ENCODE results near the gene SNX10.

Gene SNX10

GRCh38 chr7:26361637-26362036 lies 70.0 kb downstream of the SNX10 start:
- no peak overlapping the region for H3K4me2 ChIP-seq (ENCODE audit: insufficient read depth, low read length, poor library complexity, severe bottlenecking)
- H4K8ac ChIP-seq (ENCODE audit: low read depth, low read length), result no peak overlapping the region
- no peak overlapping the region for H2BK12ac ChIP-seq (ENCODE audit: low read length)
- no peak overlapping the region for H2BK15ac ChIP-seq (ENCODE audit: low read length)
- no peaks in the 10 kb centered on the region for H3K79me1 ChIP-seq (ENCODE audit: low read depth, low read length)
- WGBS, 2 donors (ENCODE audit: extremely low coverage in 2 of 2, insufficient read length in 2 of 2, insufficient replicate concordance in 1 of 2), result no CpG with 5 or more reads among the region's 3 CpGs
- H3K27me3 ChIP-seq (ENCODE audit: control insufficient read depth in 3 of 3, insufficient read depth in 3 of 3, low read depth in 1 of 3, low read length in 3 of 3), result peaks cover 0 to 5% (median 0%) of the 10 kb centered on the region in 3 experiments
- H3K9me3 ChIP-seq (replicated peaks in 1 of 2; ENCODE audit: control insufficient read depth in 2 of 2, insufficient read depth in 1 of 2, low read depth in 1 of 2, low read length in 2 of 2), result no peaks in the 10 kb centered on the region
- no peak overlapping the region for H2BK5ac ChIP-seq (ENCODE audit: low read length)
- no peak overlapping the region for H3K27ac ChIP-seq (replicated peaks; ENCODE audit: low read length)
- H3K23ac ChIP-seq (ENCODE audit: low read depth, low read length, poor library complexity), result no peak overlapping the region
- no peak overlapping the region for H4K91ac ChIP-seq (ENCODE audit: low read depth, low read length, poor library complexity)
- H3K4me1 ChIP-seq (ENCODE audit: control insufficient read depth in 2 of 2, insufficient read depth in 1 of 2, low read depth in 1 of 2, low read length in 2 of 2), result peaks cover 0 to 2% of the 10 kb centered on the region in 2 donors
- no peak overlapping the region for H3K4ac ChIP-seq (ENCODE audit: low read length)
- no peak overlapping the region for H3K4me3 ChIP-seq (ENCODE audit: low read length in 2 of 2)
- H2AK5ac ChIP-seq (ENCODE audit: low read depth, low read length), result no peak overlapping the region
- no peaks in the 10 kb centered on the region for H3K36me3 ChIP-seq (replicated peaks in 1 of 2; ENCODE audit: control insufficient read depth in 2 of 2, insufficient read depth in 2 of 2, low read length in 2 of 2)
- H3K14ac ChIP-seq (ENCODE audit: low read length), result no peak overlapping the region
- no peak for DNase-seq (ENCODE audit: low spot score)
- no peak overlapping the region for H2BK120ac ChIP-seq (ENCODE audit: low read depth, low read length)
- no peak overlapping the region for H2AFZ ChIP-seq (ENCODE audit: low read length)
- H3K9ac ChIP-seq (ENCODE audit: low read depth, low read length, poor library complexity), result no peak overlapping the region
- H3K18ac ChIP-seq (ENCODE audit: low read length), result no peak overlapping the region

GRCh38 chr7:26363465-26363864 lies 71.8 kb downstream of the SNX10 start:
- no peaks in the 10 kb centered on the region for H3K79me1 ChIP-seq (ENCODE audit: low read depth, low read length)
- H2AK5ac ChIP-seq (ENCODE audit: low read depth, low read length), result no peak overlapping the region
- H3K4me2 ChIP-seq (ENCODE audit: insufficient read depth, low read length, poor library complexity, severe bottlenecking), result no peak overlapping the region
- H3K9me3 ChIP-seq (replicated peaks in 1 of 2; ENCODE audit: control insufficient read depth in 2 of 2, insufficient read depth in 1 of 2, low read depth in 1 of 2, low read length in 2 of 2), result no peaks in the 10 kb centered on the region
- no peak overlapping the region for H3K9ac ChIP-seq (ENCODE audit: low read depth, low read length, poor library complexity)
- H3K27me3 ChIP-seq (ENCODE audit: control insufficient read depth in 3 of 3, insufficient read depth in 3 of 3, low read depth in 1 of 3, low read length in 3 of 3), result peaks cover 0 to 5% (median 0%) of the 10 kb centered on the region in 3 experiments
- no peak overlapping the region for H3K4me3 ChIP-seq (ENCODE audit: low read length in 2 of 2)
- no peak overlapping the region for H3K18ac ChIP-seq (ENCODE audit: low read length)
- H4K91ac ChIP-seq (ENCODE audit: low read depth, low read length, poor library complexity), result no peak overlapping the region
- no peak overlapping the region for H2BK120ac ChIP-seq (ENCODE audit: low read depth, low read length)
- H3K23ac ChIP-seq (ENCODE audit: low read depth, low read length, poor library complexity), result no peak overlapping the region
- H2BK12ac ChIP-seq (ENCODE audit: low read length), result no peak overlapping the region
- H4K8ac ChIP-seq (ENCODE audit: low read depth, low read length), result no peak overlapping the region
- no peak for DNase-seq (ENCODE audit: low spot score)
- H3K36me3 ChIP-seq (replicated peaks in 1 of 2; ENCODE audit: control insufficient read depth in 2 of 2, insufficient read depth in 2 of 2, low read length in 2 of 2), result no peaks in the 10 kb centered on the region
- H2AFZ ChIP-seq (ENCODE audit: low read length), result no peak overlapping the region
- peaks cover 0 to 2% of the 10 kb centered on the region in 2 donors for H3K4me1 ChIP-seq (ENCODE audit: control insufficient read depth in 2 of 2, insufficient read depth in 1 of 2, low read depth in 1 of 2, low read length in 2 of 2)
- no peak overlapping the region for H2BK15ac ChIP-seq (ENCODE audit: low read length)
- no peak overlapping the region for H3K27ac ChIP-seq (replicated peaks; ENCODE audit: low read length)
- H3K14ac ChIP-seq (ENCODE audit: low read length), result no peak overlapping the region
- H3K4ac ChIP-seq (ENCODE audit: low read length), result no peak overlapping the region
- H2BK5ac ChIP-seq (ENCODE audit: low read length), result no peak overlapping the region
- WGBS, 2 donors (ENCODE audit: extremely low coverage in 2 of 2, insufficient read length in 2 of 2, insufficient replicate concordance in 1 of 2), result no CpG with 5 or more reads among the region's 7 CpGs

DNA sequence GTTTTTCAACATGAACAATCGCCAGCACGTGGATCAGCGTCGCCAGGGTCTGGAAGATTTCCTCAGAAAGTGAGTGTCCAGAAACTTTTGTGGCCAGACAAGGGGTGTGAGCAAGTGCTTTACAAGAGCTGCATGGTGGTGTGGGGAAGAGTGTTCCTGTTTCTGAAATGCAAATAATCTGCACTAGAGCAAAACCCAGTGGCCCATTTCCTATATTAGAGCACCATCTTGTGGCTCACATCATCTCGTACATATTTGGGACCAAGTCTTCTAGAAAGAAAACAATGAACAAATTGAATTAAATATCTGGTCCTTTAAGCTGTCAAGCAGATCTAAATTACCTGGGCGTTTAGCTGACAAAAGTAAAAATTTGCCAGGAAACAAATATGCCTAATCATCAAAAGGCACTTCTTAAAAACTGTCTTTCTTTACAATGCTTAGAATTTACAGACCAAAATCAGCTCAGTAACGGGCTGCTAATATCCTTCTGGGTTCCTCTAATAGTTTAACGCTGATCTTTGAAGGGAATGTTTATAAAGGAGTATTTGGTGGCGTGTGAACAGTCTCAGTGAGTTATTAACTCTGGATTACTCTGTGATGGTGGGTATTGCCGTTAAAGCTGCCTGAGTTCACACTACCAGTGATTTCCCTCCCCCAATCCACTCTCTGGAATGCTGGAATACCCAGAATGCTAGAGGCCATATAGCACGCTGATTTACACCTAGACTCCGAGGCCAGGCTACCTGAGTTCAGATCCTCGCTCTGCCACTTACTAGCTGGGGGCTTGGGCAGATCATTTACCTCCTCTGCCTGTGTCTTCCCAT lies 73.6 kb downstream of the SNX10 start:
- no peak overlapping the region for H3K4ac ChIP-seq (ENCODE audit: low read length)
- H2BK5ac ChIP-seq (ENCODE audit: low read length), result no peak overlapping the region
- peak; percentile 65 for DNase-seq (ENCODE audit: low spot score)
- WGBS, 2 donors (ENCODE audit: extremely low coverage in 2 of 2, insufficient read length in 2 of 2, insufficient replicate concordance in 1 of 2), result no CpG with 5 or more reads among the region's 13 CpGs
- H3K4me3 ChIP-seq (ENCODE audit: low read length in 2 of 2), result no peak overlapping the region
- no peak overlapping the region for H3K9ac ChIP-seq (ENCODE audit: low read depth, low read length, poor library complexity)
- no peak overlapping the region for H4K91ac ChIP-seq (ENCODE audit: low read depth, low read length, poor library complexity)
- no peak overlapping the region for H3K14ac ChIP-seq (ENCODE audit: low read length)
- peak overlapping the region; percentile 59 for H2AFZ ChIP-seq (ENCODE audit: low read length)
- no peak overlapping the region for H2BK12ac ChIP-seq (ENCODE audit: low read length)
- no peak overlapping the region for H2BK15ac ChIP-seq (ENCODE audit: low read length)
- no peak overlapping the region for H2AK5ac ChIP-seq (ENCODE audit: low read depth, low read length)
- H3K23ac ChIP-seq (ENCODE audit: low read depth, low read length, poor library complexity), result no peak overlapping the region
- peaks cover 0 to 5% (median 0%) of the 10 kb centered on the region in 3 experiments for H3K27me3 ChIP-seq (ENCODE audit: control insufficient read depth in 3 of 3, insufficient read depth in 3 of 3, low read depth in 1 of 3, low read length in 3 of 3)
- no peak overlapping the region for H3K18ac ChIP-seq (ENCODE audit: low read length)
- no peaks in the 10 kb centered on the region for H3K36me3 ChIP-seq (replicated peaks in 1 of 2; ENCODE audit: control insufficient read depth in 2 of 2, insufficient read depth in 2 of 2, low read length in 2 of 2)
- H2BK120ac ChIP-seq (ENCODE audit: low read depth, low read length), result no peak overlapping the region
- H3K27ac ChIP-seq (replicated peaks; ENCODE audit: low read length), result no peak overlapping the region
- H4K8ac ChIP-seq (ENCODE audit: low read depth, low read length), result no peak overlapping the region
- H3K4me2 ChIP-seq (ENCODE audit: insufficient read depth, low read length, poor library complexity, severe bottlenecking), result no peak overlapping the region
- H3K4me1 ChIP-seq (ENCODE audit: control insufficient read depth in 2 of 2, insufficient read depth in 1 of 2, low read depth in 1 of 2, low read length in 2 of 2), result peaks cover 0 to 3% of the 10 kb centered on the region in 2 donors
- no peaks in the 10 kb centered on the region for H3K79me1 ChIP-seq (ENCODE audit: low read depth, low read length)
- H3K9me3 ChIP-seq (replicated peaks in 1 of 2; ENCODE audit: control insufficient read depth in 2 of 2, insufficient read depth in 1 of 2, low read depth in 1 of 2, low read length in 2 of 2), result no peaks in the 10 kb centered on the region

DNA sequence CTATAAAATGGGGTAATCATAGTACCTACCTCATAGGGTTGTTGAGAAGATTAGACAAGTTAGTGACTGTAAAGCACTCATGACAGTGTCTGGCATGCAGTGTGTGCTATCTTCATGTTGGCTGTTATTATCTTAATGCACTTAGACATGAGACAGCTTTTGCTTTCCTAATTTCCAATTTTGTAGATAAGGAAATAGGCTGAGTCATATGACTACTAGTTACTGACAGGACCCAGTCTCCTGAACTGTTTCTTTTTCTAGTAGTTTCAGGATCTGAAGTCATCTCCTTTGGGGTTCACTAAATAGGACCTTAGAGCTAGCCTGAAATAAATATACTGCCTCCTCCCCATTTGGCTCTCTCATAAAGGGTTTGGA lies 74.2 kb downstream of the SNX10 start:
- H2BK120ac ChIP-seq (ENCODE audit: low read depth, low read length), result no peak overlapping the region
- H3K9ac ChIP-seq (ENCODE audit: low read depth, low read length, poor library complexity), result no peak overlapping the region
- no peak overlapping the region for H2AFZ ChIP-seq (ENCODE audit: low read length)
- H2BK5ac ChIP-seq (ENCODE audit: low read length), result no peak overlapping the region
- H4K91ac ChIP-seq (ENCODE audit: low read depth, low read length, poor library complexity), result no peak overlapping the region
- H3K79me1 ChIP-seq (ENCODE audit: low read depth, low read length), result no peaks in the 10 kb centered on the region
- no peaks in the 10 kb centered on the region for H3K36me3 ChIP-seq (replicated peaks in 1 of 2; ENCODE audit: control insufficient read depth in 2 of 2, insufficient read depth in 2 of 2, low read length in 2 of 2)
- DNase-seq (ENCODE audit: low spot score), result no peak
- H3K14ac ChIP-seq (ENCODE audit: low read length), result no peak overlapping the region
- no peak overlapping the region for H2BK12ac ChIP-seq (ENCODE audit: low read length)
- H4K8ac ChIP-seq (ENCODE audit: low read depth, low read length), result no peak overlapping the region
- no peak overlapping the region for H2BK15ac ChIP-seq (ENCODE audit: low read length)
- no peaks in the 10 kb centered on the region for H3K9me3 ChIP-seq (replicated peaks in 1 of 2; ENCODE audit: control insufficient read depth in 2 of 2, insufficient read depth in 1 of 2, low read depth in 1 of 2, low read length in 2 of 2)
- H3K27me3 ChIP-seq (ENCODE audit: control insufficient read depth in 3 of 3, insufficient read depth in 3 of 3, low read depth in 1 of 3, low read length in 3 of 3), result peaks cover 0 to 5% (median 0%) of the 10 kb centered on the region in 3 experiments
- H3K4me1 ChIP-seq (ENCODE audit: control insufficient read depth in 2 of 2, insufficient read depth in 1 of 2, low read depth in 1 of 2, low read length in 2 of 2), result peaks cover 0 to 3% of the 10 kb centered on the region in 2 donors
- H3K23ac ChIP-seq (ENCODE audit: low read depth, low read length, poor library complexity), result no peak overlapping the region
- H2AK5ac ChIP-seq (ENCODE audit: low read depth, low read length), result no peak overlapping the region
- no peak overlapping the region for H3K4me2 ChIP-seq (ENCODE audit: insufficient read depth, low read length, poor library complexity, severe bottlenecking)
- H3K4ac ChIP-seq (ENCODE audit: low read length), result no peak overlapping the region
- H3K4me3 ChIP-seq (ENCODE audit: low read length in 2 of 2), result no peak overlapping the region
- no peak overlapping the region for H3K18ac ChIP-seq (ENCODE audit: low read length)
- no peak overlapping the region for H3K27ac ChIP-seq (replicated peaks; ENCODE audit: low read length)

All from neuronal stem cell (in vitro differentiated cells).